Peyer's patch (tissue), 4 donors: ENCODE data around the gene SLC6A3.

Experiments used
- CTCF ChIP-seq, 6 experiments: fragments of 450-650 bp in 4 of 6; fragments of 200-600 bp in 2 of 6; sonication (generic) in 1 of 6; IDR thresholded peaks; one replicate each; pipeline ENCODE4 v1.5.1; 2017 to 2019; ENCODE audit warnings: antibody characterized with exemption in 6 of 6, mild to moderate bottlenecking in 3 of 6, moderate library complexity in 1 of 6
- POLR2A ChIP-seq, 2 donors: fragments of 450-650 bp; IDR thresholded peaks; one replicate each; pipeline ENCODE4 v1.5.1; 2017; ENCODE audit warnings: antibody characterized with exemption in 2 of 2, mild to moderate bottlenecking in 2 of 2, moderate library complexity in 2 of 2

- TF ChIP-seq POLR2A (IDR thresholded peaks at IDR 0.05) (no peak), CTCF (IDR thresholded peaks at IDR 0.05) (no peak)
These were observed 75.2 kb downstream of the SLC6A3 start for GRCh38 chr5:1370006-1370405.
